Measurements from ENCODE around the gene DXO. TPM values are rescaled to one million over a fixed set of nuclear protein-coding genes. Genes with fewer than 3 reads are reported as not detected.

DXO gene
- total RNA-seq, 1 experiment from 2014 or later, result 13.1 TPM

DNA sequence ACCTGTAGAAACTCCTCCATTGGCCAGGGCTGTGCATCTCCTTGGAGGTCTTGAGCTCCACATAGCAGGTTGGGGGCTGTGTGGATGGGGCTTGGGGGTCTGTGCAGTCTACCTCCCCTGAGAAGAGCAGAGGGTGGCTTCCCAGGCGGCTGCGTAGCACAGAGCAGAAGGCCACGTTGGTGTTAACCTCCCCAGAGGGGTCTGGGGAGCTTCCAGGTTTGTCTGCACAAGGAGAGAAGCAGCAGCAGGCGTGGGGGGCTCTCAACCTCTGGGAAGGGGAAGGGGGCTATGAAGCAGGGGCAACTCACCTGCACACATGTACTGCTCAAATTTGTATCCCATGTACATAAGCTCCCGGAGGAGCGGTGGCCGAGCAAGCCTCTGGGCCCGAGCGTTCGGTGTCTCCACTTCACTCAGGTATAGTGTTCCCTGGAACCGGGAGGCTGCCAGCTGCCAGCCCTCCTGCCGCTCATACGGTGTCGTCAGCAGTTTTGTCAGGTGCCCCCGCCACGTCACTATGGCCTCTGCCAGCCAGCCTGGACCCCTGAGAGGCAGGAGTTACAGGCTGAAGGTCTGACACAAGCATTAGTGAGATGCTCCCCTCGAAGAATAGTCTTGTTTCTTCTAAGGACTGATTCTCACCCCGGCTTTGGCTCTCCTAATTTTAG is 1.2 kb downstream of the DXO start:
- DNase-seq (ENCODE audit: low read depth in 1 of 2, low spot score in 2 of 2), result peak in 1 of 2 experiments; percentile 37
- H3K27ac ChIP-seq, result peak overlapping the region; percentile 95
- H3K4me1 ChIP-seq (replicated peaks), result peaks cover 23% of the 10 kb centered on the region
- H3K36me3 ChIP-seq, result peaks cover 66% of the 10 kb centered on the region
- peak overlapping the region; percentile 64 for H3K4me3 ChIP-seq
- H3K9me3 ChIP-seq (replicated peaks), result no peaks in the 10 kb centered on the region
- H3K27me3 ChIP-seq (replicated peaks), result no peaks in the 10 kb centered on the region

DNA sequence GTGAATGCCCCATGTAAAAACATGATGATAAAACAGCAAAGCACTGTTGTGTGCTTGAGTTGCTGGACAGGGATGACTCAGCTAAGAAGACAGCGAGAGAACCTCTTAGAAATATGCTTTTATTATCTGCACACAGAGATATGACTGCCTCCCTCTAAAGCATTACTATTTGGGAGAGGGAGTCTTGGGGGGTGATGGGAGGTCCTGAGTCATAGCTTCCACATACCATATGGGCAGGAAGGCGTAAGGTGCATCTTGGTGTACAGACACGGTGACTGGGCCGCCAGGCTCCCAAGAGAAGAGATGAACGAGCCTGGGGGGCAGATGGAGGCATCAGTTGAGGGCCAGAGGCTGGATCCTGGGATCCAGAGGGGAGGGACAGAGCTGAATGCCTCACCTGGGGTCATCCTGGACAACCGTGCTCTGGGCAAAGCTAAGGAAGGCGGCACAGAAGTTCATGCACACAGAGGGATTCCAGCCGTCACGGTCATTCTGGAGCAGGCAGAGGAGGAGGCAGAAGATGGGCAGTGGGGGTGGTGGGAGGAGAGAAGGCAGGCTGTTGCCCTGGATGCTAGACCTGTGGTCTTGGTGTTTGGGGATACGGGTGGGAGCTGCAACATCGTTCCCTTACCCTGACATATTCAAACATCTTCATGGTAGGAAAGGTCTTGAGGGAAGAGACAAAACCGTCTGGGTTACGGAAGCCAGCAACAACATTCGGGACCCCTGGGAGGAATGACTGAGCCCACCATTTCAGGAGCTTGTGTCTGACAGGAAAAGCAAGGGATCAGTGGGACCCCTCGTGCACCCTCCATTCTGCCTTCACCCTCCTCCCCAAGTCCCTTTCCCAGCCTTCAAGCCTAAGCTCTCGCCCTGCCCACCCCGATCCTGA is 2.0 kb downstream of the DXO start:
- no peak for DNase-seq (ENCODE audit: low read depth in 1 of 2, low spot score in 2 of 2)
- peaks cover 74% of the 10 kb centered on the region for H3K36me3 ChIP-seq
- peaks cover 23% of the 10 kb centered on the region for H3K4me1 ChIP-seq (replicated peaks)
- no peak overlapping the region for H3K4me3 ChIP-seq
- H3K27me3 ChIP-seq (replicated peaks), result no peaks in the 10 kb centered on the region
- H3K27ac ChIP-seq, result no peak overlapping the region
- no peaks in the 10 kb centered on the region for H3K9me3 ChIP-seq (replicated peaks)

DNA sequence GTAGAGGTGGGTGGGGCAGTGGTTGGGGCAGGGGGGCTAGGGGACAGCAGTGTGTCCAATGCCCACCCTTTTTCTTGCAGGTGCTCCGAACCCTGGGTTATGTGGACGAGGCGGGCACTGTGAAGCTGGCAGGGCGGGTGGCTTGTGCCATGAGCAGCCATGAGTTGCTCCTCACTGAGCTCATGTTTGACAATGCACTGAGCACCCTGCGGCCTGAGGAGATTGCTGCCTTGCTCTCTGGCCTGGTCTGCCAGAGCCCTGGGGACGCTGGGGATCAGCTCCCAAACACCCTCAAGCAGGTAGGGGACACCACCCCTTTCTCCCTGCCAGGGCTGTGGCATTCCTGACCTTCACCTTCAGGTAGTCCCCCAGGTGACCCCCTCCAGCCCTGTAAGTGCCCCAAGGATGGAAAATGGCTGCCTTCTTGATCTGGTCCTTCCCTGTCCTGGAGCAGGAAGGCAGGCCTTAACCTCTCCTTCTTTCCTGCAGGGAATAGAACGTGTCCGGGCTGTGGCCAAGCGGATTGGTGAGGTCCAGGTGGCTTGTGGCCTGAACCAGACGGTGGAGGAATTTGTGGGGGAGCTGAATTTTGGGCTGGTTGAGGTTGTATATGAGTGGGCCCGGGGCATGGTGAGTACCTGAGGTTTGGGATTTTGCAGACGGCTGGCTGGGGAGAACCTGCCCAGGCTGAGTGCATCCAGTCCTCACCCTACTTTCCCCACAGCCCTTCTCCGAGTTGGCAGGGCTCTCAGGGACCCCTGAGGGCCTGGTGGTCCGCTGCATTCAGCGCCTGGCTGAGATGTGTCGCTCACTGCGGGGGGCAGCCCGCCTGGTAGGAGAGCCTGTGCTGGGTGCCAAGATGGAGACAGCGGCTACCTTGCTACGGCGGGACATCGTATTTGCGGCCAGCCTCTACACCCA is 2.9 kb downstream of the DXO start:
- peaks cover 78% of the 10 kb centered on the region for H3K36me3 ChIP-seq
- H3K4me1 ChIP-seq (replicated peaks), result peaks cover 23% of the 10 kb centered on the region
- H3K27me3 ChIP-seq (replicated peaks), result no peaks in the 10 kb centered on the region
- no peaks in the 10 kb centered on the region for H3K9me3 ChIP-seq (replicated peaks)
- H3K4me3 ChIP-seq, result no peak overlapping the region
- no peak for DNase-seq (ENCODE audit: low read depth in 1 of 2, low spot score in 2 of 2)
- no peak overlapping the region for H3K27ac ChIP-seq

DNA sequence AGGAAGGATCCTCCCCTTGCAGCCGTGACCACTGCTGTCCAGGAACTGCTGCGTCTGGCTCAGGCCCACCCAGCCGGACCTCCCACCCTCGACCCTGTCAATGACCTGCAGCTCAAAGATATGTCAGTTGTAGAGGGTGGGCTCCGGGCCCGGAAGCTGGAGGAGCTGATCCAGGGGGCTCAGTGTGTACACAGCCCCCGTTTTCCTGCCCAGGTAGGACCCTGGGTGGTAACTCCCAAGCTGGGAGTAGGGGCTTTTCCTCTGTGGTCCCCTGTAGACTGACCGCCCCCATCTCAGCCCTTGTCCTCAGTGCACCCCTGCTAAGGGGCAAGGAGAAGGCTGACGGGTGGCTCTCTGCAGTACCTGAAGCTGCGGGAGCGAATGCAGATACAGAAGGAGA is 3.6 kb downstream of the DXO start:
- Histone ChIP-seq H3K9me3 (replicated peaks) (no peaks in the 10 kb centered on the region), H3K36me3 (peaks cover 85% of the 10 kb centered on the region), H3K27me3 (replicated peaks) (no peaks in the 10 kb centered on the region), H3K27ac (no peak overlapping the region), H3K4me3 (no peak overlapping the region), H3K4me1 (replicated peaks) (peaks cover 20% of the 10 kb centered on the region)
- no peak for DNase-seq (ENCODE audit: low read depth in 1 of 2, low spot score in 2 of 2)

DNA sequence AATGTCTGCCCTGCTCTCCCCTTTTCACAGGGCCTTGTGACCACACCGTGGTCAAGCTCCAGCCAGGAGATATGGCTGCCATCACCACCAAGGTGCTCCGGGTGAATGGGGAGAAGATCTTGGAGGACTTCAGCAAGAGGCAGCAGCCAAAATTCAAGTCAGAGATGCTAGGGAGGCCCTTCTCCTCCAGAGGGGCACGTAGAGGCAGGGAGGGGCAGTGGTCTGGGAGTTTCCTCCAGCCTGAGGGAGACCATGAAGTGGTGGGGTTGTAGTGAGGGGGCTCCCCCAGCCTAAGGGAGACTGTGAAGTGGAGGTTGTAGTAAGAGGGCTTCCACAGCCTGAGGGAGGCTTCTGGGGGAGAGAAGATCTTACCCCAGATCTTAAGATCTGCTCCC is 4.0 kb downstream of the DXO start:
- peaks cover 16% of the 10 kb centered on the region for H3K4me1 ChIP-seq (replicated peaks)
- H3K9me3 ChIP-seq (replicated peaks), result no peaks in the 10 kb centered on the region
- no peak for DNase-seq (ENCODE audit: low read depth in 1 of 2, low spot score in 2 of 2)
- H3K27me3 ChIP-seq (replicated peaks), result no peaks in the 10 kb centered on the region
- H3K27ac ChIP-seq, result no peak overlapping the region
- peaks cover 89% of the 10 kb centered on the region for H3K36me3 ChIP-seq
- no peak overlapping the region for H3K4me3 ChIP-seq

DNA sequence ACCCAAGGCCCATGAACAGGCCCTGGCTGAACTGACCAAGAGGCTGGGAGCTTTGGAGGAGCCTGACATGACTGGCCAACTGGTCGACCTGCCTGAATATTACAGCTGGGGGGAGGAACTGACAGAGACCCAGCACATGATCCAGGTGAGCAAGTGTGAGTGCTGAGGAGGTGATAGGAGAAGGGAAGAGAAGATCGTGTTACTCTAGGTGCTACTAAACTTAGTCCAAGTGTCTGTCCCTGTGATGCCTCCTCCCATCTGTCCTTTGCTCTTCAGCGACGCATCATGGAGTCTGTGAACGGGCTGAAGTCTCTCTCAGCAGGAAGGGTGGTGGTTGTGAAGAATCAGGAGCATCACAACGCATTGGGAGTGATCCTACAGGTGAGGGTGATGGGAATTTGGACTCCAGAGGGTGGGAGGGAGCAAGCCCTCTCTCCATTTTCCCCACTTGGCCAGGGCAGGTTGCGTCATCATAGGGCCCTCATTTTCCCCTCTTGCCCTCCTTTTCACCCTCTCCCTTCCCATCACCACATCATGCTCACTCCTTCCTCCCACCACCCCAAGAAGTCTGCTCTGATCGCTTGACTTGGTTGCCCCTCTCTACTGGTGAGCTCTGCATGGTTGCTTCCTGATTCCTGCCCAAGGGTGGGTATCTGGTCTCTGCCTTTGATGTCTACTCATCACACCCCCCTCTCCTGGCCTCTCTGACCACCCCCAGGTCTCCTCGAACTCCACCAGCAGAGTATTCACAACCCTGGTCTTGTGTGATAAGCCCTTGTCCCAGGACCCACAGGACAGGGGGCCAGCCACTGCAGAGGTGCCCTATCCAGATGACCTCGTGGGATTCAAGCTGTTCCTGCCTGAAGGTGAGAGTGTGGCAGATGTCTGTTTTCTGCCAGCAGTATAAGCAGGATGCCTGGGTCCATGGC is 4.7 kb downstream of the DXO start:
- Histone ChIP-seq H3K4me3 (no peak overlapping the region), H3K27ac (no peak overlapping the region), H3K4me1 (replicated peaks) (peaks cover 15% of the 10 kb centered on the region), H3K9me3 (replicated peaks) (no peaks in the 10 kb centered on the region), H3K27me3 (replicated peaks) (no peaks in the 10 kb centered on the region), H3K36me3 (peaks cover 92% of the 10 kb centered on the region)
- no peak for DNase-seq (ENCODE audit: low read depth in 1 of 2, low spot score in 2 of 2)

DNA sequence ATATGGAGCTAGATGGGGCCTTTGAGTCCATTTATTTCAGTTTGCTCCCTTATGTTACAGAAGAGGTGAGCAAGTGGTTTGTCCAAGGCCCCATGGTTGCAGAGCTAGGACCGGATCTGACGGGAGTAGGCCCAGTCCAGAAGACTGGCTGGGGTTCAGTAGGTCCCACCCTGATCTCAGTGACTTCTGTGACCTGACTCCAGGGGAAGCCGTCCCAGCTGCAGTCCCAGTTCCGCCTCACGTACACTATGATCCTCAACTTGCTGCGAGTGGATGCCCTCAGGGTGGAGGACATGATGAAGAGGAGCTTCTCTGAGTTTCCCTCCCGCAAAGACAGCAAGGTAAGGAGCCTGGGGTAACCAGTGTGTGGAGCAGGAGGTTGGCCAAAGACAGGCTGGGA is 5.4 kb downstream of the DXO start:
- H3K27me3 ChIP-seq (replicated peaks), result no peaks in the 10 kb centered on the region
- H3K4me1 ChIP-seq (replicated peaks), result peaks cover 12% of the 10 kb centered on the region
- H3K4me3 ChIP-seq, result no peak overlapping the region
- H3K36me3 ChIP-seq, result peaks cover 97% of the 10 kb centered on the region
- no peak overlapping the region for H3K27ac ChIP-seq
- no peaks in the 10 kb centered on the region for H3K9me3 ChIP-seq (replicated peaks)
- no peak for DNase-seq (ENCODE audit: low read depth in 1 of 2, low spot score in 2 of 2)

DNA sequence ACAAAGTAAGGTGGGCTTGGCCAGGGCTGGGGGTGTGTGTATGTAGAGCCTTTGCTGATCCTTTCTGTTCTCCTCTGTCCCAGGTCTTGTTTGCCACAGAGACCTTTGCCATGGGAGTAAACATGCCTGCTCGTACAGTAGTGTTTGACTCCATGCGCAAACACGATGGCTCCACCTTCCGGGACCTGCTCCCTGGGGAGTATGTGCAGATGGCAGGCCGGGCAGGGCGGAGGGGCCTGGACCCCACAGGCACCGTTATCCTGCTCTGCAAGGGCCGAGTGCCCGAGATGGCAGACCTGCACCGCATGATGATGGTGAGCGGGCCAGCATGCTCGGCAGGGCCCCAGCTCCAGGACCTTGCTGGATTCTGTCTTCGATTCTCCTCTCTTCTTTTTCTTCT is 6.2 kb downstream of the DXO start:
- Histone ChIP-seq H3K4me1 (replicated peaks) (peaks cover 4% of the 10 kb centered on the region), H3K27ac (no peak overlapping the region), H3K27me3 (replicated peaks) (no peaks in the 10 kb centered on the region), H3K9me3 (replicated peaks) (no peaks in the 10 kb centered on the region), H3K36me3 (peaks cover 97% of the 10 kb centered on the region), H3K4me3 (no peak overlapping the region)
- no peak for DNase-seq (ENCODE audit: low read depth in 1 of 2, low spot score in 2 of 2)

DNA sequence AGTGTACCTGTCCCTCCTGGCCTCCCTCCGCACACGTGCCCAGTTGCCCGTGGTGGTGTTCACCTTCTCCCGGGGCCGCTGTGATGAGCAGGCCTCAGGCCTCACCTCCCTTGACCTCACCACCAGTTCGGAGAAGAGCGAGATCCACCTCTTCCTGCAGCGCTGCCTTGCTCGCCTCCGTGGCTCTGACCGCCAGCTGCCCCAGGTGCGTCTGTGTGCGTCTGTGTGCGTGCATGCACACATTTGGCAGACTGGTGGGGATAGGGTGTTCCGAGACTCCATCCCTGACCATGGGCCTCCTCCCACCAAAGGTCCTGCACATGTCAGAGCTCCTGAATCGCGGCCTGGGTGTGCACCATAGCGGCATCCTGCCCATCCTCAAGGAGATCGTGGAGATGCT is 8.0 kb downstream of the DXO start:
- Histone ChIP-seq H3K27ac (no peak overlapping the region), H3K27me3 (replicated peaks) (no peaks in the 10 kb centered on the region), H3K4me3 (no peak overlapping the region), H3K9me3 (replicated peaks) (no peaks in the 10 kb centered on the region), H3K36me3 (peaks cover 83% of the 10 kb centered on the region), H3K4me1 (replicated peaks) (peaks cover 7% of the 10 kb centered on the region)
- no peak for DNase-seq (ENCODE audit: low read depth in 1 of 2, low spot score in 2 of 2)

DNA sequence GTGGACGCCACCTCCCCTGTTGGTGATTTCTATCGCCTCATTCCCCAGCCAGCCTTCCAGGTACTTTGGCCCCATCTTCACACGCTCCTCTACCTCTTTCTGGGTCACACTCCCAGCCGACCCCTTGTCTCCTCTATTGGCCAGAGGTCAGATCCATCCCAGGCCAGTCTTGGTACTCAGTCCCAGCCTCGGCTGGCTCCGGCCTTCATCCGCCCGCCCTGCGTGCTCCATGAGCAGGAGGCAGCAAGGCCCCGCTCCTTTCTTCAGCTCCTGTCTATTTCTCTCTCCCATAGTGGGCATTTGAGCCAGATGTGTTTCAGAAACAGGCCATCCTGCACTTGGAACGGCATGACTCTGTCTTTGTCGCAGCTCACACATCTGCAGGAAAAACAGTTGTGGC is 10.3 kb downstream of the DXO start:
- Histone ChIP-seq H3K27ac (no peak overlapping the region), H3K9me3 (replicated peaks) (no peaks in the 10 kb centered on the region), H3K27me3 (replicated peaks) (no peaks in the 10 kb centered on the region), H3K4me1 (replicated peaks) (peaks cover 19% of the 10 kb centered on the region), H3K36me3 (peaks cover 69% of the 10 kb centered on the region), H3K4me3 (no peak overlapping the region)
- DNase-seq (ENCODE audit: low read depth in 1 of 2, low spot score in 2 of 2), result no peak

DNA sequence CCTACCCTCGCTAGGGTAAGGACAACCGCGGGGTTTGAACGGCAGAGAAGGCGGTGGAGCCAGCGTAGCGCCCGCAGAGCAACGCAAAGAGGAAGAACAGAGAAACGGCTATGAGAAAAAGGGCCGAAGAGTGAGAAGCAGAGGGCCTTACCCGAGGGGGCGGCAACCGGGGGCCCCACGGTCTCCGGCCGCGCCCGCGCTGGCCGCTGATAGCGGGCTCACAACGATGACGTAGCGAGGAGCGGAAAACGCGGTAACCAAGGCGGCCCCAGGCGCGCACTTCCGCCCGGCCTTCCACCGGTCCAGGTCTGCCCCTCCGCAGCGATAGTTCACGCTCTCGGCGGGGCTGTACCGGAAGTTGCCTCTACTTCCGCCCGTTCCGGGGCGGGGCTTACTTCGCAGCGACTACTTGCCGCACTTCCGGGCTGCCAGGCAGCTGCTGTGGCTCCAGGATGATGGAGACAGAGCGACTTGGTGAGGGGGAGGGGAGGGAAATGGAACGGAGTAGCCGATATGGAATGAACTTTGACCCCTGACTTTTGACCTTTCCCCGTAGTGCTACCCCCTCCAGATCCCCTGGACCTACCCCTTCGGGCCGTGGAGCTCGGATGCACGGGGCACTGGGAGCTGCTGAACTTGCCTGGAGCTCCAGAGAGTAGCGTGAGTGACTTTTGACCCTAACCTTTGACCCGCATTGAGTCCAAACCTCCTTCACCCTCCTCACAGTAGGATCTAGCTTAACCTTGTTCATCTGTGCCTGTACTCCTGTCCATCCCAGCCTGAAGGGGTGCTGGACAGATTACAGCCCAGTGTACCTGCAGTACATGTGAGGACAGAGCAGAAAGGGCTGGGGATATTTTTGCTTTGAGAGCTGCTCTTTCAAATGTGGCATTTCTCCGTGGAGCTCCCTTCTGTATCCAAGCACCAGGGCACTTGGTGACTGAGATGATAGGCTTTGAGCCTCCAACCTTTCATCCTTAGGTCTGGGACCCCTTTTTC is 12.9 kb downstream of the DXO start, which contains the start of the genes NELFE and SKIC2:
TSS of gene NELFE (minus strand) at position 231 of the 999 bp plus-strand sequence. CDS start 525 bp downstream, outside the sequence.
TSS of gene SKIC2 (plus strand) at position 435 of the 999 bp plus-strand sequence. CDS start at position 453, 18 bp downstream.
- Histone ChIP-seq H3K36me3 (peaks cover 73% of the 10 kb centered on the region), H3K27ac (peak within 1 kb of the TSS; percentile 38), H3K27me3 (replicated peaks) (no peaks in the 10 kb centered on the region), H3K4me3 (peak within 1 kb of the TSS; percentile 58), H3K4me1 (replicated peaks) (peaks cover 19% of the 10 kb centered on the region), H3K9me3 (replicated peaks) (no peaks in the 10 kb centered on the region)
- peak; percentile 96 to 99 for DNase-seq (ENCODE audit: low read depth in 1 of 2, low spot score in 2 of 2)

DNA sequence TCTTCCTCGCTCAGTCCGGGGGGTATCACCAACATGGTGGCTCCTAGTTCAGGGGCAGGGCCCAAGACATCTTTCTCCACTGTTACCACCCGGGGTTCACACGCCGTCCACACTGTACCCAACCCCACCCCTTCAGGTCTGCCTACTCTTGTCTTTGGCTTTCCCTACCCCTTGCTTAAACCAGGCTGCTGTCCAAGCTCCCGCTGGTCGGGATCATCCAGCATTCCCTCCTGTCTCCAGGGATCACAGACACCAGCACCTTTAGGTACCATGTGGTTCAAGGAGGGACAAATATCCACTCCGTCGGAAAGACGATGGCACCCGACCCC is 13.6 kb downstream of the DXO start:
- peak in 1 of 2 experiments; percentile 38 for DNase-seq (ENCODE audit: low read depth in 1 of 2, low spot score in 2 of 2)
- no peaks in the 10 kb centered on the region for H3K27me3 ChIP-seq (replicated peaks)
- H3K27ac ChIP-seq, result peak overlapping the region; percentile 38
- peaks cover 19% of the 10 kb centered on the region for H3K4me1 ChIP-seq (replicated peaks)
- no peaks in the 10 kb centered on the region for H3K9me3 ChIP-seq (replicated peaks)
- peaks cover 73% of the 10 kb centered on the region for H3K36me3 ChIP-seq
- H3K4me3 ChIP-seq, result peak overlapping the region; percentile 58

All from SJSA1 (cell line).